ENCODE results near the gene PCDH9.

PCDH9 gene

GRCh38 chr13:66483712-66484111 is 746.4 kb downstream of the PCDH9 start:
- DNase-seq, result no peak
- Histone ChIP-seq H3K36me3 (replicated peaks) (no peaks in the 10 kb centered on the region), H3K27me3 (replicated peaks) (no peaks in the 10 kb centered on the region), H3K27ac (no peak overlapping the region), H3K4me3 (ENCODE audit: low read depth, low read length) (no peak overlapping the region)
- in situ Hi-C loops (cut with HindIII; ENCODE audit: low pct_ligation_motif_present, low sequenced_read_pairs), result no loop called here
- TF ChIP-seq CTCF (IDR thresholded peaks at IDR 0.05; ENCODE audit: low read depth, low read length, missing control alignments), result no peak

- Histone ChIP-seq H3K4me3 (ENCODE audit: low read depth, low read length) (no peak overlapping the region), H3K27ac (no peak overlapping the region), H3K36me3 (replicated peaks) (no peaks in the 10 kb centered on the region), H3K27me3 (replicated peaks) (no peaks in the 10 kb centered on the region)
- DNase-seq, result no peak
- TF ChIP-seq CTCF (IDR thresholded peaks at IDR 0.05; ENCODE audit: low read depth, low read length, missing control alignments), result no peak
- in situ Hi-C loops (cut with HindIII; ENCODE audit: low pct_ligation_motif_present, low sequenced_read_pairs), result no loop called here
Observed at GRCh38 chr13:66482836-66483235, 747.3 kb downstream of the PCDH9 start.

- Histone ChIP-seq H3K36me3 (replicated peaks) (no peaks in the 10 kb centered on the region), H3K4me3 (ENCODE audit: low read depth, low read length) (no peak overlapping the region), H3K27ac (no peak overlapping the region), H3K27me3 (replicated peaks) (no peaks in the 10 kb centered on the region)
- TF ChIP-seq CTCF (IDR thresholded peaks at IDR 0.05; ENCODE audit: low read depth, low read length, missing control alignments), result no peak
- no peak for DNase-seq
- in situ Hi-C loops (cut with HindIII; ENCODE audit: low pct_ligation_motif_present, low sequenced_read_pairs), result no loop called here
Observed at GRCh38 chr13:66477816-66478215, 752.3 kb downstream of the PCDH9 start.

- no peak overlapping the region for H3K27ac ChIP-seq
- H3K36me3 ChIP-seq (replicated peaks), result no peaks in the 10 kb centered on the region
- H3K27me3 ChIP-seq (replicated peaks), result no peaks in the 10 kb centered on the region
- in situ Hi-C loops (cut with HindIII; ENCODE audit: low pct_ligation_motif_present, low sequenced_read_pairs), result no loop called here
- no peak overlapping the region for H3K4me3 ChIP-seq (ENCODE audit: low read depth, low read length)
- no peak for TF ChIP-seq CTCF (IDR thresholded peaks at IDR 0.05; ENCODE audit: low read depth, low read length, missing control alignments)
- DNase-seq, result no peak
Observed at GRCh38 chr13:66475061-66475460, 755.1 kb downstream of the PCDH9 start.

- H3K27me3 ChIP-seq (replicated peaks), result no peaks in the 10 kb centered on the region
- H3K27ac ChIP-seq, result no peak overlapping the region
- no peaks in the 10 kb centered on the region for H3K36me3 ChIP-seq (replicated peaks)
- no peak for TF ChIP-seq CTCF (IDR thresholded peaks at IDR 0.05; ENCODE audit: low read depth, low read length, missing control alignments)
- no peak for DNase-seq
- in situ Hi-C loops (cut with HindIII; ENCODE audit: low pct_ligation_motif_present, low sequenced_read_pairs), result no loop called here
- H3K4me3 ChIP-seq (ENCODE audit: low read depth, low read length), result no peak overlapping the region
Observed at GRCh38 chr13:66469745-66470144, 760.4 kb downstream of the PCDH9 start.

GRCh38 chr13:66468656-66469055 is 761.5 kb downstream of the PCDH9 start:
- in situ Hi-C loops (cut with HindIII; ENCODE audit: low pct_ligation_motif_present, low sequenced_read_pairs), result no loop called here
- H3K4me3 ChIP-seq (ENCODE audit: low read depth, low read length), result no peak overlapping the region

More at GRCh38 chr13:66468656-66469055, 761.5 kb downstream of the PCDH9 start:
- Histone ChIP-seq H3K27me3 (replicated peaks) (no peaks in the 10 kb centered on the region), H3K36me3 (replicated peaks) (no peaks in the 10 kb centered on the region), H3K27ac (no peak overlapping the region)
- no peak for TF ChIP-seq CTCF (IDR thresholded peaks at IDR 0.05; ENCODE audit: low read depth, low read length, missing control alignments)
- DNase-seq, result no peak

Measured in brain microvascular endothelial cell (primary cell).